Kidney glomerular epithelial cell (primary cell): Measurements from ENCODE around the gene CALCB.
"Not testable (repeated sequence)": the region's sequence is repeated elsewhere in the genome, so short reads cannot be mapped to it uniquely, and the experiment has no call there.

Source experiments
- DNase-seq: peaks from one replicate; lab custom pipeline; 2025; lab: John Stamatoyannopoulos, UW

Gene CALCB

GRCh38 chr11:15073361-15074205 is at the start of gene CALCB:
CALCB (plus strand) TSS chr11:15073593; CDS start chr11:15074719, 1,126 bp downstream.
- DNase-seq, result no peak

GRCh38 chr11:15027011-15027410 is 46.4 kb upstream of the CALCB start:
- no peak for DNase-seq

GRCh38 chr11:15027956-15028355 is 45.4 kb upstream of the CALCB start:
- no peak for DNase-seq

- no peak for DNase-seq
Observed at GRCh38 chr11:15028379-15028778, 45.0 kb upstream of the CALCB start.

GRCh38 chr11:15031945-15032344 is 41.4 kb upstream of the CALCB start:
- not testable (repeated sequence) for DNase-seq

- no peak for DNase-seq
Observed at GRCh38 chr11:15034687-15035267, 38.6 kb upstream of the CALCB start.

- no peak for DNase-seq
Observed at GRCh38 chr11:15035283-15035682, 38.1 kb upstream of the CALCB start.

- DNase-seq, result peak; percentile 5
Observed at GRCh38 chr11:15038963-15039362, 34.4 kb upstream of the CALCB start.

- no peak for DNase-seq
Observed at GRCh38 chr11:15045209-15045608, 28.2 kb upstream of the CALCB start.

GRCh38 chr11:15045891-15046290 is 27.5 kb upstream of the CALCB start:
- no peak for DNase-seq

GRCh38 chr11:15046673-15047072 is 26.7 kb upstream of the CALCB start:
- not testable (repeated sequence) for DNase-seq

GRCh38 chr11:15048616-15049015 is 24.8 kb upstream of the CALCB start:
- no peak for DNase-seq

GRCh38 chr11:15053191-15053685 is 20.2 kb upstream of the CALCB start:
- DNase-seq, result peak; percentile 85

GRCh38 chr11:15055620-15056356 is 17.6 kb upstream of the CALCB start:
- peak; percentile 71 for DNase-seq

- DNase-seq, result no peak
Observed at GRCh38 chr11:15057329-15057728, 16.1 kb upstream of the CALCB start.

- no peak for DNase-seq
Observed at GRCh38 chr11:15059132-15059915, 14.1 kb upstream of the CALCB start.

GRCh38 chr11:15062599-15062998 is 10.8 kb upstream of the CALCB start:
- no peak for DNase-seq

GRCh38 chr11:15069751-15070150 is 3.6 kb upstream of the CALCB start:
- not testable (repeated sequence) for DNase-seq

GRCh38 chr11:15071556-15072255 is 1.7 kb upstream of the CALCB start:
- DNase-seq, result no peak

GRCh38 chr11:15072551-15073143 is 746 bp upstream of the CALCB start:
- no peak for DNase-seq
